HG02798 (cell line): Measurements from ENCODE around the gene EIF4B.

ENCODE experiments used
- ATAC-seq: cut with Tn5 transposase; IDR thresholded peaks from one replicate; pipeline ENCODE4 v1.9.1; 2021; ENCODE audit warnings: mild to moderate bottlenecking; ENCODE audit not compliant: unreplicated experiment, poor library complexity

Gene EIF4B

GRCh38 chr12:53090554-53090953, 84.3 kb downstream of the EIF4B start:
- ATAC-seq, result no peak

GRCh38 chr12:53091756-53092155, 85.5 kb downstream of the EIF4B start:
- ATAC-seq, result no peak
